Upper lobe of left lung (tissue), 4 donors: Measurements from ENCODE around the gene ABCD1.
"Not testable (repeated sequence)": the region's sequence is repeated elsewhere in the genome, so short reads cannot be mapped to it uniquely, and the experiment has no call there.

Experiments used
- EP300 ChIP-seq, 4 donors: sonication (generic); formaldehyde crosslinking; IDR thresholded peaks; one replicate each; pipeline ENCODE4 v1.5.1; 2017; ENCODE audit warnings: antibody characterized with exemption in 4 of 4, control low read depth in 2 of 4
- POLR2A ChIP-seq, 4 donors: fragments of 450-650 bp; IDR thresholded peaks; one replicate each; pipeline ENCODE4 v1.5.1; 2016 to 2017; ENCODE audit warnings: antibody characterized with exemption in 4 of 4, mild to moderate bottlenecking in 2 of 4

DNA sequence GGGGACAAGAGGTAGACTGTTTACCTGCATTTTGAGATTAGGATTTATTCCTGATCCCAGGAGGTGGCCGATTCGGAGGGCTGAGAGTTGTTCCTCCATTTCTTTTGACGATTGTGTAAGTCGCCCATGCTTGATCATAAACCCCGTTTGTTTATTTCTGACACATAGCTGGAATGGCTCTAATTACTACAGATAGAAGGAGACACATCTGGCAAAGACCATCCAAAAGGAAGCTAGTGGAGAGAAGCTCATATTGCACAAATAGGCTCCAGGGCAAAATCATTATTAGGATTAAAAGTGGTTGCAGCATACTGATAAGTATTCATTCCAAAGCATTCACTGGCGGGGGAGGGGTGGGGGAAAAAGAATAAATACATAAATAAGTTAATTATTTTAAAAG lies 22.3 kb downstream of the ABCD1 start:
- not testable (repeated sequence) for TF ChIP-seq POLR2A, EP300 (IDR thresholded peaks at IDR 0.05)
